Measurements from ENCODE around the gene RAB4B. TPM values are rescaled to one million over a fixed set of nuclear protein-coding genes. Genes with fewer than 3 reads are reported as not detected.

RAB4B gene
- total RNA-seq, 2 donors from 2014 or later, result 14.6 to 23.6 TPM

- TF ChIP-seq CTCF (IDR thresholded peaks at IDR 0.05), result no peak
- Histone ChIP-seq H3K27ac (no peak overlapping the region), H3K4me1 (peaks cover 0 to 26% of the 10 kb centered on the region in 2 donors), H3K9me3 (no peaks in the 10 kb centered on the region), H3K27me3 (no peaks in the 10 kb centered on the region), H3K36me3 (peaks cover 29% of the 10 kb centered on the region), H3K4me3 (no peak overlapping the region)
- no peak for DNase-seq (ENCODE audit: low spot score)
Observed at GRCh38 chr19:40742477-40742876, 35.6 kb upstream of the RAB4B start.

DNA sequence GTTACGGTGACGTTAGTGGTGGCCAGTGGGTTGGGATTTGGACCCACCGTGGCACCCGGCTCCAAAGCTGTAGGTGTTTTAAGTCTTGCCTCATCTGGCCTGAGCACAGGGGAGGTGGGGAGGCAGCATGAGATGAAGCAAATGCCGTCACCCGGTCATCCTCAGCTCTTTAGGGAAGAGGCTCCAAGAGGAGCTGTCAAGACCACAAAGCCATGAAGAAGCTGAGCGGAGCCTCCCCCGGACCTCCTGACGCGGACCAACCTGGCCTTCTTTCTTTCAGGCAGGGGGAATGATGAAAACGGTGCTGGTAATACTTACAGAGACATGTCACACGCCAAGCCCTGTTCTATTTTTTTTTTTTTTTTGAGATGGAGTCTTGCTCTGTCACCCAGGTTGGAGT, 35.2 kb upstream of the RAB4B start:
- no peak for TF ChIP-seq CTCF (IDR thresholded peaks at IDR 0.05)
- Histone ChIP-seq H3K27me3 (no peaks in the 10 kb centered on the region), H3K36me3 (peaks cover 25% of the 10 kb centered on the region), H3K4me1 (peaks cover 0 to 26% of the 10 kb centered on the region in 2 donors), H3K27ac (no peak overlapping the region), H3K4me3 (no peak overlapping the region), H3K9me3 (no peaks in the 10 kb centered on the region)
- DNase-seq (ENCODE audit: low spot score), result no peak

DNA sequence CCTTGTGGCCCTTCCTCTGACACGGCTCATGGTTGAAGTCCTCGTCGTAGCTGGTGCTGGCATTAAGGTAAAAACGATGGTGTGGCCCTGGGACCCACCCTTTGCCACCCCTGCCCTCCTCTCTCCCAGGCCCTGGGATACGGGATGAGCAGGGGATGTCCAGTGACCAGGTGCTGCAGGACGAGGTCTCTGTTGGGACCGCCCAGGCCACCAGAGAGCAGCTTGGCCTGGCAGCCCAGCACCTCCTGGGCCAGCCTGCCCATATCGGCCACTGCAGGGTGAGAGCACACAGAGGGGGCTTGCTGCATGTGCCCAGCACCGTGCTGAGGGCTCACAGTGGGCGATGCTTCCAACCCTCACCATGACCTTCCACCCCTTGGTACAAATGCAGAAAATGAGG, 34.1 kb upstream of the RAB4B start:
- H3K27me3 ChIP-seq, result no peaks in the 10 kb centered on the region
- H3K27ac ChIP-seq, result no peak overlapping the region
- no peaks in the 10 kb centered on the region for H3K9me3 ChIP-seq
- no peak for TF ChIP-seq CTCF (IDR thresholded peaks at IDR 0.05)
- peaks cover 0 to 30% of the 10 kb centered on the region in 2 donors for H3K4me1 ChIP-seq
- H3K36me3 ChIP-seq, result peaks cover 17% of the 10 kb centered on the region
- no peak for DNase-seq (ENCODE audit: low spot score)
- H3K4me3 ChIP-seq, result no peak overlapping the region

GRCh38 chr19:40744554-40745401, 33.3 kb upstream of the RAB4B start:
- no peak for TF ChIP-seq CTCF (IDR thresholded peaks at IDR 0.05)
- no peaks in the 10 kb centered on the region for H3K27me3 ChIP-seq
- DNase-seq (ENCODE audit: low spot score), result no peak
- no peak overlapping the region for H3K27ac ChIP-seq
- peaks cover 9% of the 10 kb centered on the region for H3K36me3 ChIP-seq
- peaks cover 0 to 34% of the 10 kb centered on the region in 2 donors for H3K4me1 ChIP-seq
- no peak overlapping the region for H3K4me3 ChIP-seq
- H3K9me3 ChIP-seq, result no peaks in the 10 kb centered on the region

DNA sequence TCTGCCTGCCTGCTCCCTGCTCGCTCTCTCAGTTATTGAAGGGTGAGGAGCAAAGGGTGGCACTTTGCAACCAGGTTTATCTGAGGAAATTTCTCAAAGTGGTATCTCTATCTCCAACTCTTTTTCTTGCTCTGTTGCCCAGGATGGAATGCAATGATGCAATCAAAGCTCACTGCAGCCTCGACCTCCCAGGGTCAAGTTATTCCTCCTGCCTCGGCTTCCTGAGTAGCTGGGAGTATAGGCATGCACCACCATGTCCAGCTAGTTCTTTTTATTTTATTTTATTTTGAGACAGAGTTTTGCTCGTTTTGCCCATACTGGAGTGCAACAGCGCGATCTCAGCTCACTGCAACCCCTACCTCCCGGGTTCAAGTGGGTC, 32.7 kb upstream of the RAB4B start:
- H3K27ac ChIP-seq, result no peak overlapping the region
- no peaks in the 10 kb centered on the region for H3K27me3 ChIP-seq
- H3K4me3 ChIP-seq, result no peak overlapping the region
- no peaks in the 10 kb centered on the region for H3K9me3 ChIP-seq
- H3K36me3 ChIP-seq, result peaks cover 3% of the 10 kb centered on the region
- no peak for DNase-seq (ENCODE audit: low spot score)
- TF ChIP-seq CTCF (IDR thresholded peaks at IDR 0.05), result no peak
- peaks cover 0 to 31% of the 10 kb centered on the region in 2 donors for H3K4me1 ChIP-seq

DNA sequence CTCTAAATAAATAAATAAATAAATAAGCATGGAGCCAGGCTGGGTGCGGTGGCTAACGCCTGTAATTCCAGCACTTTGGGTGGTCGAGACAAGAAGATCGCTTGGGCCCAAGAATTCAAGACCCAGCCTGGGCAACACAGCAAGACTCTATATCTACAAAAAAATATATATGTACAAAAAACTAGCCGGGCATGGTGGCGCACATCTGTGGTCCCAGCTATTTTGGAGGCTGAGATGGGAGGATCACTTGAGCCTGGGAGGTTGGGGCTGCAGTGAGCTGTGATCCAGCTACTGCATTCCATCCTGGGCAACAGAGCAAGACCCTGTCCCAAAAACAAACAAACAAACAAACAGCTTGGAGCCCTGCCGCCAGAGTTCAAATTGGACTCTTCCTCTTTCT, 30.5 kb upstream of the RAB4B start:
- no peaks in the 10 kb centered on the region for H3K9me3 ChIP-seq
- DNase-seq (ENCODE audit: low spot score), result no peak
- TF ChIP-seq CTCF (IDR thresholded peaks at IDR 0.05), result no peak

More for the DNA sequence above, 30.5 kb upstream of the RAB4B start:
- H3K36me3 ChIP-seq, result no peaks in the 10 kb centered on the region
- H3K4me1 ChIP-seq, result peaks cover 0 to 31% of the 10 kb centered on the region in 2 donors
- H3K4me3 ChIP-seq, result no peak overlapping the region
- no peaks in the 10 kb centered on the region for H3K27me3 ChIP-seq
- no peak overlapping the region for H3K27ac ChIP-seq

Data from right atrium auricular region (tissue), 2 donors.